Measurements from ENCODE around the gene C6orf132. TPM values are rescaled to one million over a fixed set of nuclear protein-coding genes. Genes with fewer than 3 reads are reported as not detected.

C6orf132 gene
- total and polyA plus RNA-seq, 9 of the 15 experiments (the other 6 are each of a cell fraction or from before 2014, with no cell fraction given) = 0.06 to 0.35 (median 0.14) TPM

DNA sequence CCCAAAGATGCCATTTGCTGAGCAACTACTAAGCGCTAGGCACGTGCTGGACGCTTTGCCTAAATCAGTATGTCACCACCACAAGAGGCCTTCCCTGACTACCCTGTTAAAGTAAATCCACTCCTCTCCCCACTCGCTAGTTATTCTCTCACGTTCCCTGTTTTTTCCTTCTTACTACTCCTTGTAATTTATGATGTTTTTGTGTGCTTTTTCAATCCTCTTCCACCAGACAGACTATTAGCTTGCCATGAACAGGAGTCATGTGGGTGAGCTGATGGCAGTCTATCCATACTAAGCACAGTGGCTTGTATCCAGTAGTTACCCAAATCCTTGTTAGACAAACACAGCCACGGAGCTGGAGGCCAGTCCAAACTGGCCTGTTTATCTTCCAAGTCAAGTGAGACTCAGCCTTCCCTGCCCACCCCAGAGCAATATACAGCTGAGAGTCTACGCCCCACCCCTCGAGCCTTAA is 41.2 kb downstream of the C6orf132 start (continued):
- TF ChIP-seq, protein P1, sequence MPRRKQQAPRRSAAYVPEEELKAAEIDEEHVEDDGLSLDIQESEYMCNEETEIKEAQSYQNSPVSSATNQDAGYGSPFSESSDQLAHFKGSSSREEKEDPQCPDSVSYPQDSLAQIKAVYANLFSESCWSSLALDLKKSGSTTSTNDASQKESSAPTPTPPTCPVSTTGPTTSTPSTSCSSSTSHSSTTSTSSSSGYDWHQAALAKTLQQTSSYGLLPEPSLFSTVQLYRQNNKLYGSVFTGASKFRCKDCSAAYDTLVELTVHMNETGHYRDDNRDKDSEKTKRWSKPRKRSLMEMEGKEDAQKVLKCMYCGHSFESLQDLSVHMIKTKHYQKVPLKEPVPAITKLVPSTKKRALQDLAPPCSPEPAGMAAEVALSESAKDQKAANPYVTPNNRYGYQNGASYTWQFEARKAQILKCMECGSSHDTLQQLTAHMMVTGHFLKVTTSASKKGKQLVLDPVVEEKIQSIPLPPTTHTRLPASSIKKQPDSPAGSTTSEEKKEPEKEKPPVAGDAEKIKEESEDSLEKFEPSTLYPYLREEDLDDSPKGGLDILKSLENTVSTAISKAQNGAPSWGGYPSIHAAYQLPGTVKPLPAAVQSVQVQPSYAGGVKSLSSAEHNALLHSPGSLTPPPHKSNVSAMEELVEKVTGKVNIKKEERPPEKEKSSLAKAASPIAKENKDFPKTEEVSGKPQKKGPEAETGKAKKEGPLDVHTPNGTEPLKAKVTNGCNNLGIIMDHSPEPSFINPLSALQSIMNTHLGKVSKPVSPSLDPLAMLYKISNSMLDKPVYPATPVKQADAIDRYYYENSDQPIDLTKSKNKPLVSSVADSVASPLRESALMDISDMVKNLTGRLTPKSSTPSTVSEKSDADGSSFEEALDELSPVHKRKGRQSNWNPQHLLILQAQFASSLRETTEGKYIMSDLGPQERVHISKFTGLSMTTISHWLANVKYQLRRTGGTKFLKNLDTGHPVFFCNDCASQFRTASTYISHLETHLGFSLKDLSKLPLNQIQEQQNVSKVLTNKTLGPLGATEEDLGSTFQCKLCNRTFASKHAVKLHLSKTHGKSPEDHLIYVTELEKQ (CRISPR knock-in tag; IDR thresholded peaks at IDR 0.05) = no peak
- no peak for TF ChIP-seq BRD9 (IDR thresholded peaks at IDR 0.05; ENCODE audit: low read depth, partially characterized antibody)
- TF ChIP-seq, protein P2, sequence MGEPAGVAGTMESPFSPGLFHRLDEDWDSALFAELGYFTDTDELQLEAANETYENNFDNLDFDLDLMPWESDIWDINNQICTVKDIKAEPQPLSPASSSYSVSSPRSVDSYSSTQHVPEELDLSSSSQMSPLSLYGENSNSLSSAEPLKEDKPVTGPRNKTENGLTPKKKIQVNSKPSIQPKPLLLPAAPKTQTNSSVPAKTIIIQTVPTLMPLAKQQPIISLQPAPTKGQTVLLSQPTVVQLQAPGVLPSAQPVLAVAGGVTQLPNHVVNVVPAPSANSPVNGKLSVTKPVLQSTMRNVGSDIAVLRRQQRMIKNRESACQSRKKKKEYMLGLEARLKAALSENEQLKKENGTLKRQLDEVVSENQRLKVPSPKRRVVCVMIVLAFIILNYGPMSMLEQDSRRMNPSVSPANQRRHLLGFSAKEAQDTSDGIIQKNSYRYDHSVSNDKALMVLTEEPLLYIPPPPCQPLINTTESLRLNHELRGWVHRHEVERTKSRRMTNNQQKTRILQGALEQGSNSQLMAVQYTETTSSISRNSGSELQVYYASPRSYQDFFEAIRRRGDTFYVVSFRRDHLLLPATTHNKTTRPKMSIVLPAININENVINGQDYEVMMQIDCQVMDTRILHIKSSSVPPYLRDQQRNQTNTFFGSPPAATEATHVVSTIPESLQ (CRISPR knock-in tag; IDR thresholded peaks at IDR 0.05) = no peak
- no peak for TF ChIP-seq FOXK1 (CRISPR knock-in tag; IDR thresholded peaks at IDR 0.05; ENCODE audit: borderline replicate concordance)
- TF ChIP-seq CHD4 (IDR thresholded peaks at IDR 0.05; ENCODE audit: insufficient read depth, insufficient replicate concordance, low read depth, low read length, poor library complexity, severe bottlenecking) = no peak
- TF ChIP-seq SMARCA5 (IDR thresholded peaks at IDR 0.05) = peak; percentile 78
- TF ChIP-seq FUS (optimal IDR thresholded peaks at IDR 0.05; ENCODE audit: low read depth, low read length) = no peak
- TF ChIP-seq SNRNP70 (optimal IDR thresholded peaks at IDR 0.05; ENCODE audit: low read depth, low read length) = no peak
- TF ChIP-seq HDGF (IDR thresholded peaks at IDR 0.05) = peak; percentile 81
- TF ChIP-seq, protein P3, sequence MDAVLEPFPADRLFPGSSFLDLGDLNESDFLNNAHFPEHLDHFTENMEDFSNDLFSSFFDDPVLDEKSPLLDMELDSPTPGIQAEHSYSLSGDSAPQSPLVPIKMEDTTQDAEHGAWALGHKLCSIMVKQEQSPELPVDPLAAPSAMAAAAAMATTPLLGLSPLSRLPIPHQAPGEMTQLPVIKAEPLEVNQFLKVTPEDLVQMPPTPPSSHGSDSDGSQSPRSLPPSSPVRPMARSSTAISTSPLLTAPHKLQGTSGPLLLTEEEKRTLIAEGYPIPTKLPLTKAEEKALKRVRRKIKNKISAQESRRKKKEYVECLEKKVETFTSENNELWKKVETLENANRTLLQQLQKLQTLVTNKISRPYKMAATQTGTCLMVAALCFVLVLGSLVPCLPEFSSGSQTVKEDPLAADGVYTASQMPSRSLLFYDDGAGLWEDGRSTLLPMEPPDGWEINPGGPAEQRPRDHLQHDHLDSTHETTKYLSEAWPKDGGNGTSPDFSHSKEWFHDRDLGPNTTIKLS (IDR thresholded peaks at IDR 0.05; ENCODE audit: borderline replicate concordance, low read depth) = no peak
- TF ChIP-seq OTX1 (CRISPR knock-in tag; IDR thresholded peaks at IDR 0.05) = no peak
- no peak for TF ChIP-seq CBX1 (IDR thresholded peaks at IDR 0.05; ENCODE audit: low read depth)
- TF ChIP-seq, protein P4, sequence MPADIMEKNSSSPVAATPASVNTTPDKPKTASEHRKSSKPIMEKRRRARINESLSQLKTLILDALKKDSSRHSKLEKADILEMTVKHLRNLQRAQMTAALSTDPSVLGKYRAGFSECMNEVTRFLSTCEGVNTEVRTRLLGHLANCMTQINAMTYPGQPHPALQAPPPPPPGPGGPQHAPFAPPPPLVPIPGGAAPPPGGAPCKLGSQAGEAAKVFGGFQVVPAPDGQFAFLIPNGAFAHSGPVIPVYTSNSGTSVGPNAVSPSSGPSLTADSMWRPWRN (IDR thresholded peaks at IDR 0.05; ENCODE audit: low read depth) = no peak
- TF ChIP-seq, protein P5, sequence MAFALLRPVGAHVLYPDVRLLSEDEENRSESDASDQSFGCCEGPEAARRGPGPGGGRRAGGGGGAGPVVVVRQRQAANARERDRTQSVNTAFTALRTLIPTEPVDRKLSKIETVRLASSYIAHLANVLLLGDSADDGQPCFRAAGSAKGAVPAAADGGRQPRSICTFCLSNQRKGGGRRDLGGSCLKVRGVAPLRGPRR (CRISPR knock-in tag; IDR thresholded peaks at IDR 0.05) = no peak
- TF ChIP-seq ZFP36 (IDR thresholded peaks at IDR 0.05; ENCODE audit: low read depth, low read length, partially characterized antibody) = peak; percentile 80
- TF ChIP-seq COPS2 (conservative IDR thresholded peaks at IDR 0.05) = no peak
- no peak for TF ChIP-seq PHB2 (IDR thresholded peaks at IDR 0.05; ENCODE audit: low read depth)
- TF ChIP-seq POLR2AphosphoS5 (IDR thresholded peaks at IDR 0.05; ENCODE audit: control insufficient read depth, insufficient read depth, low read depth, low read length) = no peak
- TF ChIP-seq TARDBP (IDR thresholded peaks at IDR 0.05) = no peak
- TF ChIP-seq STAT5B (CRISPR knock-in tag; IDR thresholded peaks at IDR 0.05) = no peak
- TF ChIP-seq MYC (IDR thresholded peaks at IDR 0.05; ENCODE audit: low read depth, low read length) = no peak
- no peak for TF ChIP-seq MYC (CRISPR knock-in tag; IDR thresholded peaks at IDR 0.05; ENCODE audit: borderline replicate concordance, low read depth)
- TF ChIP-seq ZKSCAN1 (IDR thresholded peaks at IDR 0.05; ENCODE audit: low read depth, low read length) = peak; percentile 80; the same call in 1 of the 2 replicates

Measured in K562 (cell line).